Lung microvascular endothelial cell (primary cell): ENCODE measurements around the gene BNIP5. TPM values are rescaled to one million over a fixed set of nuclear protein-coding genes. Genes with fewer than 3 reads are reported as not detected.
A peak's percentile ranks its signal among the peaks of the same experiment; 100 is the strongest.

Source experiments
- DNase-seq, 2 donors: peaks; one replicate each; pipeline versions ENCODE4 v3.0.0 to v3.0.0-alpha.2; 2010; ENCODE audit warnings: low read depth in 2 of 2
- total RNA-seq: library from RNA; depleted of rRNA; stranded (reverse); fragments of >200 nt; gene quantifications from 2 replicates; pipeline ENCODE4 v1.2.1, GENCODE V29; 2014

The BNIP5 gene
- total RNA-seq, 1 donor from 2014 or later: not detected

DNA sequence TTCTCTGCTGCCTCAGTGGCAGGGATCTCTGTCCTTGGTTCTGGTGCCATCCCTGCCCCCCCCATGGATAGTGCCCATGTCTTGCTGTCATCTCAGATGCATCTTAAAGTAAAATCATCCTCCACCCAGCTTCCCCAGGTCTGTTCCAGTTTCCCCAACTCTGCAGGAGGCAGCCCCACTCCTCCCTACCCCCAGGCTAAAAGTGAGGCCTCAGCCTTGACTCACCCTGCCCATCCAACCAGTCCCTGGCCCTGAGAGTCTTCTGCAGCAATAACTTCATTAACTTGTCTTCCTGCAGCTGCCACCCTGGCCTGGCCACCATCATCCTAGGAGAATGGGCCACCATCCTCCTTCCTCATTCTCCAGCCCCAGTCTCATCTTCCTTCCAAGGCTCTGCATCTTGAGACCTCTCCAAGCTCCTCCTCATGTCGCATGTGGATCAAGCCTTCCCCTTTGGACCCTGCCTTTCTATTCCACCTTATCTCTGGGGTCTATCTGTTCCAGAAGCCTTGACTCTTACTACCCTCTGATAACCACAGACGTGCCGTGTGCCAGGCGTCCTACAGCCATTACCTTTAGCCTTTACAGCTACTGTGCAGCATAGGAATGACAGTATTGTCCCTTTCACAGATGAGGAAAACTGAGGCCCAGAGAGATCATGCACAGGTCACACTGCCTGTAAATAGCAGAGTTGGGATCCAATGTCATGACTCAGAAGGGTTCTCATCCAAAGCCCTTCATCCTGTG, 68.8 kb downstream of the BNIP5 start:
- no peak for DNase-seq

DNA sequence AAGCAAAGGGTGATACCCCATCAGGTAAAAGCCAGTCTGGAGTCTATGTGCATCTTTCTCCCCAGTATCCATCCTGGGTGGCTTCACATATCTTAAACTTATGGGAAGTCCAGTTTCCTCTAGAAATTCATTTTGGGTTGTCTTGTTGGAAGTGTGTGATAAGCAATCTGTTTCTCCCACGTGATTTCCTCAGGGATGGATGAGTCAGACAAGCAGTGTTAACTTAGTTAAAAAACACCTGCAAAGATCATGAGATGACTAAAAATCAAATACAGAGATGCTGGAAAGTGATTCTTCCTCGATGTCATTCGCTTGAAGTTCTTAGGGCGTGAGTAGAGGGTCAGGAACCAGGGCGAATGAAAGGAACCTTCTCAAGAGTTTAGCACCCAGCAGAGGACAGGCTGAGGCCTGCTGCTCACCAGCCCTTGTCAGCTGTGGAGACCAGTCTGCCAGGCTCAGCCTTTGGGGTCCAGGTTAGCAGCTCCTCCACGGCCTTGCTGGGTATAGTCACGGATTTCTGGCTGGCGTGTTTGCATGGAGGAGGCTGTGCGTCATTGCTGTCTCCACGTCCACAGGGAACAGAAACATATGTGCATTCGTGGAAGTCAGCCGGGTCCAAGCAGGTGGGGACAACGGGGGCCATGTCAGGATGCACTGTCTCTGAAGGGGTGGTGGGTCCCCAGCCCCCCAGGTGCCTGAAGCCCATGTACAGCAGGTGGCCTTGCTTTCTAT, 69.6 kb downstream of the BNIP5 start:
- DNase-seq: peak; percentile 31 to 67

Other genes starting within 250 kb of the BNIP5 start
- gene MAPK13, start 206.4 kb downstream of the BNIP5 start, total RNA-seq: 3.2 and 4.1 TPM in 2 replicates
- 4.6 and 7.7 TPM in 2 replicates for gene BRPF3, start 140.1 kb downstream of the BNIP5 start, total RNA-seq
- not detected in 2 replicates for gene PNPLA1, start 66.8 kb downstream of the BNIP5 start, total RNA-seq
- 0.22 TPM in 1 of 2 replicates, not detected in the other for gene ETV7, start 50.8 kb upstream of the BNIP5 start, total RNA-seq
- gene PXT1, start 106.0 kb upstream of the BNIP5 start, total RNA-seq: under 0.01 TPM in 2 replicates
- gene KCTD20, start 106.1 kb upstream of the BNIP5 start, total RNA-seq: 68.8 and 73.7 TPM in 2 replicates
- gene STK38, start 210.6 kb upstream of the BNIP5 start, total RNA-seq: 8.7 and 9.5 TPM in 2 replicates